GM21528 (cell line): ENCODE data around the gene PNO1.
A peak's percentile ranks its signal among the peaks of the same experiment; 100 is the strongest.
"Not testable (repeated sequence)": the region's sequence is repeated elsewhere in the genome, so short reads cannot be mapped to it uniquely, and the experiment has no call there.

ENCODE experiments used
- ATAC-seq: cut with Tn5 transposase; IDR thresholded peaks from one replicate; pipeline ENCODE4 v1.9.1; 2021; ENCODE audit warnings: mild to moderate bottlenecking, moderate library complexity; ENCODE audit not compliant: unreplicated experiment, low FRiP score

PNO1 gene

GRCh38 chr2:68157402-68158133 is at the start of gene PNO1:
PNO1 (plus strand) TSS chr2:68157888; CDS start chr2:68157935, 47 bp downstream.
- ATAC-seq, result peak; percentile 88

- ATAC-seq, result no peak
These were observed 49.6 kb upstream of the PNO1 start for GRCh38 chr2:68108120-68108519.

- ATAC-seq, result peak; percentile 60
These were observed 47.6 kb upstream of the PNO1 start for GRCh38 chr2:68110102-68110501.

- ATAC-seq, result no peak
These were observed 41.7 kb upstream of the PNO1 start for GRCh38 chr2:68115965-68116364.

DNA sequence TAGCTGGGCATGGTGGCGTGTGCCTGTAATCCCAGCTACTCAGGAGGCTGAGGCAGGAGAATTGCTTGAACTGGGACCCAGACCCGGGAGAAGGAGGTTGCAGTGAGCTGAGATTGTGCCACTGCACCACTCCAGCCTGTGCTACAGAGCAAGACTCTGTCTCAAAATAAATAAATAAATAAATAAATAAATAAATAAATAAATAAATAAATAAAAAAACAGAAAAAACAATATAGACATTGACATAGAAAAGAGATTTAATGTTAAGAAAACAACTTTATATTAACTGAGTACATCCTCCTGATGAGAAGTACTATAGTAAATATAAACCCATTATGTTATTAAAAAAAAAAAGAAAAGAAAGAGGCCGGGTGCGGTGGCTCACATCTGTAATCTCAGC is 39.8 kb upstream of the PNO1 start:
- ATAC-seq, result not testable (repeated sequence)

DNA sequence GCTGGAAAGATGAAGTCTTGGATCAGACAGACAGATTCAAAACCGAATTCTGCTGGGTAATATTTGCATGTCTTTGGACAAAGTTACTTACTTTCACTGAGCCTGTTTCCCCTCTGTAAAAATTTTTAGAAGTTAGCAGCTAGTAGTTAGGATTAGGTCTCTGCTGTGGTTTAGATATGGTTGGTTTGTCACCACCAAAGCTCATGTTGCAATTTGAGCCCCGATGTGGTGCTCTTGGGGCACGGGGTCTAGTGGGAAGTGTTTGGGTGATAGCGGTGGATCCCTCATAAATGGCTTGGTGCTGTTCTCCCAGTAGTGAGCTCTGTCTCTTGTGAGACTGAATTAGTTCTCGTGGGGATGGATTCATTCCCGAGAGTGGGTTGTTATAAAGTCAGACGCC is 38.9 kb upstream of the PNO1 start:
- ATAC-seq, result no peak

DNA sequence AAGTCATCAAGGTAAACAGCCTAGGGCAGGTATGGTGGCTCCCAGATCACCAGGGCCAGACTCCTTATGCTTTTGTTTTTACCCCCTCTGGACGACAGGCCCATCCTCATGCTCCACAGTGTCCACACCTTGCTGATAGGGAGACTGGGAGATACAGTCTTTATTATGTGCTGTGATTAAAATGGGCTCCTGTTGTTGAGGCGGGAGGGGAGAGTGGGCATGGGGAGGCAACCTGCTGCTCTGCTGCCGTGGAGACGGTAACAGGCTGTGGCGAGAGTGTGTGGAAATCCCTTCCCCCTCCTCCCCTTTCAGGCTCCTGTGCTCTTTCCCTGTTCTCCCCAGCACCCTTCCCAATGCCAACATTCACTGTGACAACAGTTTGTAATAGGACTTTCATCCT is 38.2 kb upstream of the PNO1 start:
- no peak for ATAC-seq

DNA sequence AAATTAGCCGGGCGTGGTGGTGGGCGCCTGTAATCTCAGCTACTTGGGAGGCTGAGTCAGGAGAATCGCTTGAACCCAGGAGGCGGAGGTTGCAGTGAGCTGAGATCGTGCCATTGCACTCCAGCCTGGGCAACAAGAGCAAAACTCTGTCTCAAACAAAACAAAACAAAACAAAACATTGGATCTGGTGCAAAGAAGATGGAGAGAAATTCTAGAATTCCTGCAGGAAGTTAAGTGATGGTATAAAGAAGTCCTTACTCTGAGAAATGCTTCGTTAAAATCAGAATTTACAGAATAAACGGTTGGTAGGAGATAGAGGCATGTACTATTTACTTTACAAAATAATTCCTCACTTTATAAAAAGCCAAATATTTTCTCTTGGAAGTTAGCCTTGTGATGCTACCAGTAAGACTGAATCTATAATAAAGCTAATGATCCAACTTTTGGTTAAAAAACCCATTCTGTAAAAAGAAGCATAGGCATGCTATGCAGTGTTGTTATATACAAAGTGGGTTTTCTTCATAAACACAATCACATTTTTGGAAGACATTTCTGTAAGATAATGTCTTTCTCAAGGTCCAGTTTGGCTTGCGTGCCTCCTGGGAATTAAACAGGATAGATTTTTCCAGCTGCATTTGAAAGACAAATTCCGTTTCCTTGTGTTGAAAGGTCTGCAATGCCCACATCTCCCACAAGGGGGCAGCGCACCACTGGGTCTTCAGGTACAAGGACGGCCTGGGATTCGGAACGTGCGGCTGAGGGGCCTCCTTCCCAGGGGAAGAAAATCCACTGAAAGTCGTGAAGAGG is 35.6 kb upstream of the PNO1 start:
- ATAC-seq, result no peak

DNA sequence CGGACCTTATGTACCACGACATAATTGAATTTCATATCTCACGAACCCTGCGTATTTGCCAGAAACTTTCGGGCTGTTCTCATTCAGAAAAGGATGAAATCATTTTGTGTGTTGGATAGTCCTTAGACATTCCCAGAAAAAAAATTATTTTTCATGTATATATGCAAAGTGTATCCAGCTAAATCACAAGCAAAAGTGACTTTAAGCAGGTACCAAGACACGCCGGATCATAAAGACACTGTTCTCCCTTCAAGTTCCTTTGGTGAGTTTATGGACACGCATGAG is 35.1 kb upstream of the PNO1 start:
- no peak for ATAC-seq

- no peak for ATAC-seq
These were observed 33.4 kb upstream of the PNO1 start for GRCh38 chr2:68124321-68124720.

- no peak for ATAC-seq
These were observed 31.9 kb upstream of the PNO1 start for GRCh38 chr2:68125821-68126220.

- no peak for ATAC-seq
These were observed 31.1 kb upstream of the PNO1 start for GRCh38 chr2:68126561-68126960.

DNA sequence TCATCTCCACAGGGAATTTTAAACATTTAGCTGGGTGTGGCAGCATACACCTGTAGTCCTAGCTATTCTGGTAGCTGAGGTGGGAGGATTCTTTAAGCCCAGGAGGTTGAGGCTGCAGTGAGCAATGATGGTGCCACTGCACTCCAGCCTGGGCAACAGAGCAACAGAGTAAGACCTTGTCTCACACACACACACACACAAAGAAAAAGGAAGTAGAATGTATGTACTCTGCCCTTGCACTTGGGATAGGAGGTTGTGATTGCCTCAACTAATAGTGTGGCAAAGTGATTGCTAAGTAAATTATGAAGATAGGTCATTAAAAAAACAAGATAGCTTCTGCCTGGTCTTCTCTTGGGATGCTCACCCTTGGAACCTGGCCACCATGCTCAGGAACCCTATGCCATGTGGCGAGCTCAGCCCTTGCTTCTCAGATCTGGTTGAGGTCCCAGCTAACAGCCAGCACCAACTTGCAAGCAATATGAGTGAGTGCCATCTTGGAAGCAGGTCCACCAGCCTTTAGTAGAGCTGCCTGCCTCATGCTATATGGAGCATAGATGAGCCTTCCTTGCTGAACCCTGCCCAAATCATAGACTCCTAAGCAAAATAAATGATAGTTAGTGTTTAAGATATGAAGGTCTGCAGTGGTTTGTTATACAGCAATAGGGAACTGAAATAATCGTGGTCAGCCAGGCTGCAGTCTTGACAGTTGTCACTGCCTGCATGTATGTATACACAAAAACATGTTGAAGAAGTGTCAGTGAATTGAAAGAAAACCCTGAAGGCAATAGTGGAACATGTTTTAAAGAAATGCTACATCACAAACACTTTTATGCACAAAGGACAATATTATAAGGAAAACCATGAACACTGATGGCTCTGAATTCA is 30.1 kb upstream of the PNO1 start:
- peak; percentile 82 for ATAC-seq

GRCh38 chr2:68134120-68134519 is 23.6 kb upstream of the PNO1 start:
- no peak for ATAC-seq

- no peak for ATAC-seq
These were observed 23.1 kb upstream of the PNO1 start for GRCh38 chr2:68134554-68134953.

GRCh38 chr2:68135448-68136320 is 22.0 kb upstream of the PNO1 start:
- no peak for ATAC-seq

DNA sequence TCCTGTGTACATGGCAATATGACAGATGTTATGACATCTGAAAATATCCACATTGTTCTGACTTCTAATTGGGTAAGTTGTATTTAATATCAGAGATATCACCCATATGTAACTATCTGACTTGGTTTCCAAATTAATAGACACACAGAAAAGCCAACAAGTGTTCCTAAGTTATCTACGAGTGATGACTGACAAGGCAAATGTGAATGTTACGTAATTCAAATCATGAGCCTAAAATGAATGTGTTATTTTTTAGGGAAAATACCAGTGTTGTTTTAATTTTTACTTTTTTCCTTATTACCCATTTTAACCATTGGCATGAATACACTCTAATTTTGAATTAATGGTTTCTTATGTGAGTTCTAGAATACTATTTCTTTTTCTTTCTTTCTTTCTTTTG is 15.8 kb upstream of the PNO1 start:
- ATAC-seq, result no peak

GRCh38 chr2:68151037-68151436 is 6.7 kb upstream of the PNO1 start:
- ATAC-seq, result no peak

- ATAC-seq, result no peak
These were observed 4.9 kb upstream of the PNO1 start for GRCh38 chr2:68152681-68153347.

GRCh38 chr2:68155618-68156017 is 2.1 kb upstream of the PNO1 start:
- no peak for ATAC-seq
